SKM-1 (cell line): ENCODE measurements around the gene SLC43A1.
A peak's percentile ranks its signal among the peaks of the same experiment; 100 is the strongest.
"Not testable (repeated sequence)": the region's sequence is repeated elsewhere in the genome, so short reads cannot be mapped to it uniquely, and the experiment has no call there.

Experiments used
- DNase-seq: peaks from one replicate; lab custom pipeline; 2025; ENCODE audit not compliant: unreplicated experiment; lab: John Stamatoyannopoulos, UW

The SLC43A1 gene

GRCh38 chr11:57515332-57516060 lies at the start of gene SLC43A1:
TSS of gene SLC43A1 (minus strand) at chr11:57515702. CDS start at chr11:57514111, 1,591 bp downstream.
- no peak for DNase-seq

- DNase-seq, result no peak
Observed at GRCh38 chr11:57562596-57562995, 47.1 kb upstream of the SLC43A1 start.

DNA sequence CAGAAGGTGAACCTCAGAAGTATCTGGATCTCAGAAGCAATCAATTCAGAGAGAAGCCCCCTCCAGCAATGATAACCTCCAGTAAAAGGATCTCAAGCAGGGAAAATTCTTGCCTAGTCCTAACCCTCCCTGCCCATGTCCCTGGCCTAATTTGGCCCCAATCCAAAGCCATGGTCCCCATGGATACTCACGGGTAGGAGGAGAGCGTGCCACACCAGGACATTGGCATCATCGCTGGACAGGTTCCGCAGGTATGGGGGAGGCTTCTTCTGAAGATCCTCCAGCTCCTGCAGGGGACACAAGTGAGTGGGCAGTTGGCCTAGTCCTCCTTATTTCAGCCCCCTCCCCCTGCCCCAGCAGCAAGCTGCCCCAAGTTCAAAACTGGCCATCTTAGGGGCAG lies 44.6 kb upstream of the SLC43A1 start:
- no peak for DNase-seq

DNA sequence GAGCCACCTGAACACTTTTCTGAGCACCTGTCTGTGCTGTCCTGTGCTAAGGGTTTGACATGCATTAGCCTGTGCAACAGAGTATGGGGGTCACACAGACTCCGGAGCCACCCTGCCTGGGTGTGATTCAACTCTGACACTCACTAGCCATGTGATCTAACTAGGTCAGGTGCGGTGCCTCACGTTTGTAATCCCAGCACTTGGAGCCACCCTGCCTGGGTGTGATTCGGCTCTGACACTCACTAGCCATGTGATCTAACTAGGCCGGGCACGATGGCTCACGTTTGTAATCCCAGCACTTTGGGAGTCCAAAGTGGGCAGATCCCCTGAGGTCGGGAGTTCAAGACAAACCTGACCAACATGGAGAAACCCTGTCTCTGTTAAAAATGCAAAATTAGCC lies 40.5 kb upstream of the SLC43A1 start:
- no peak for DNase-seq

DNA sequence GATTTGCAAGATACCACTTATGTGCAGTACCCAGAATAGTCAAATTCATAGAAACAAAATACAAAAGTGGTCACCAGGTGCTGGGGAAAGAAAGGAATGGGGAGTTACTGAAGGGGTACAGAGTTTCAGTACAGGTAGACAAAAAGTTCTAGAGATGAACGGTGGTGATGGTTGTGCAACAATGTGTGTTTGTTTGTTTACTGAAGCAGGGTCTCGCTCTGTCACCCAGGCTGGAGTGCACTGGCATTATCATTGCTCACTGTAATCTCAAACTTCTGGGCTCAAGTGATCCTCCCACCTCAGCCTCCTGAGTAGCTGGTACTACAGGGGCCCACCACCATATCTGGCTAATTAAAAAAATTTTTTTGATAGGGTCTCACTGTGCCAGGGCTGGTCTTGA lies 39.9 kb upstream of the SLC43A1 start:
- DNase-seq, result no peak

- no peak for DNase-seq
Observed at GRCh38 chr11:57552479-57552878, 37.0 kb upstream of the SLC43A1 start.

DNA sequence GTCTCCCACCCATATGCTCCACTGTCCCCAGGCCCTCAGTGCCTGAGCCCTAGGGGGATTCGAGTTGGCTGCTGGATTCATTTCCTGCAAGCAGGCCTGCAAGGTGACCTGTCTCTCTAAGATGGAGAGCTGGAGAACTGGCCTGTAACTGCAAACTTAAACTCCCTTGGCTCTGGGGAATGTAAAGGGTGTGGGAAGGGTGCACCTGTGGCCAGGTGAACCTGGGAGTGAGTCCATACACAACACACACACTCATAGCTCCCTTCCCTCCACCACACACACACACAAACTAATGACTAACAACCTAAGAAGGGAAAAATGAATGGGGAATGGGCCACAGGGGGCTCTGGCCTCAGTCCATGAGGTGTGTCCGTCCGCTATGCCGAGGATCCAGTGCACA lies 36.4 kb upstream of the SLC43A1 start:
- DNase-seq, result no peak

DNA sequence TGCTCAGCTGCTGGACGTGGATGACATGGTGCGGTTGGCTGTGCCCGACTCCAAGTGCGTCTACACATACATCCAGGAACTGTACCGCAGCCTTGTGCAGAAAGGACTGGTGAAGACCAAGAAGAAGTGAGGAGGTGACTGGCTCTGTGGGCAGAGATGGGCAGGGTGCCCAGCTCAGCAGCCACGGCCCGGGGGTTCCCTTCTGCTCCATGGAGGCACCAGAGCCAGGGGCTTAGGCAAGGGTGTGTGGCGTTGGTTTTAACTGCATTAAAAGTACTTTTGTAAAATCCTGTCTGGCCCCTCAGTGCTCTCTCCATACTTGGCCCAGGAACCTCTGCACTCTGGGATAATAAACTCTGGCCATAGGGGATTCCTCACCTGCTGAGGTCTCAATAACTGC lies 34.5 kb upstream of the SLC43A1 start:
- no peak for DNase-seq

DNA sequence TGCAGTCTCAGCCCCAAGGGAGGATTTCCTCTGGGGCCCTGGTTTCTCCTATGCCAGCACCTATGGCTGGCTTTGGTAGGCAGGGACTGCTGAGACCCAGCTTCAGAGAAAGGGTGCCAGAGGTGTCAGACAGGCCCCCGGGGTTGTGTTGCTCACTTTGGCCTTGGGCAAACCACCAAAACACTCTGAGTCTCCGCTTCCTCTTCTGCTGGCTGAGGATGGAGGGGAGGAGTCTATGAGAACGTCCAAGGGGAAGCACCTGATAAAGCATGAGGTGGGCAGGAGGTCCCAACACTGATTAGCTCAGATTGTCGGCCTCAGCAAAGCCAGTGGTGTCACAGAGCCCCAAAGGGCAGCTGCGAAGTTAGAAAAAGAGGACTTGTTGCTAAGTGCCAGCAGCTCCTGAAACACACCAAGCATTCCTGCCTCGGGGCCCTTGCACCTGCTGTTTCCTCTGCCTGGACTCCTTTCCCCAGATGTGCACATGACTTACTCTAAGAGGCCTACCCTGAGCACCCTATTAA lies 32.4 kb upstream of the SLC43A1 start:
- DNase-seq, result no peak

- DNase-seq, result no peak
Observed at GRCh38 chr11:57546869-57547475, 31.5 kb upstream of the SLC43A1 start.

DNA sequence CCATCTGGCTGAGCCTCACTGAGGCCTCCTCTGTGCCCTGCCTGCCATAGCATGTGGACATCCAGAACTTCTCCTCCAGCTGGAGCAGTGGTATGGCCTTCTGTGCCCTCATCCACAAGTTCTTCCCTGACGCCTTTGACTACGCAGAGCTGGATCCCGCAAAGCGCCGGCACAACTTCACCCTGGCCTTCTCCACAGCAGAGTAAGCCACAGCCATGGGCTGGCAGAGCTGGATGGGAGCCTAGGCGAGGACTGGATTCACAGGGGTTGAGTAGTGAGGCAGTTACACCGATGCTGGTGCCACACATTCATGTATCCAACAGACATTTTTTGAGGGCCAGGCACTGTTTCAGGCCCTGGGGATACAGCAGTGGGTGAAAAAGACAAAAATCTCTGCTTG lies 30.9 kb upstream of the SLC43A1 start:
- DNase-seq, result no peak

GRCh38 chr11:57545883-57546282 lies 30.4 kb upstream of the SLC43A1 start:
- DNase-seq, result no peak

GRCh38 chr11:57544566-57544965 lies 29.1 kb upstream of the SLC43A1 start:
- DNase-seq, result no peak

- no peak for DNase-seq
Observed at GRCh38 chr11:57543593-57543992, 28.1 kb upstream of the SLC43A1 start.

DNA sequence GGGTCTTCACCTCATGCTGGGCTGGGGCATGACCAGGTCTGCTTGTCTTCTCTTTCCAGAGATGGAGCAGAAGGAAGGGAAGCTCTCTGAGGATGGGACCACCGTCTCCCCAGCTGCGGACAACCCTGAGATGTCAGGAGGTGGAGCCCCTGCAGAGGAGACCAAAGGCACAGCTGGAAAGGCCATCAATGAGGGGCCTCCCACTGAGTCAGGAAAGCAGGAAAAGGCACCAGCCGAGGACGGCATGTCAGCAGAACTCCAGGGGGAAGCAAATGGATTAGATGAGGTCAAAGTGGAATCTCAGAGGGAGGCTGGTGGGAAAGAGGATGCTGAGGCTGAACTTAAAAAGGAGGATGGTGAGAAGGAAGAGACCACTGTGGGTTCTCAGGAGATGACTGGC lies 27.1 kb upstream of the SLC43A1 start:
- DNase-seq, result no peak

DNA sequence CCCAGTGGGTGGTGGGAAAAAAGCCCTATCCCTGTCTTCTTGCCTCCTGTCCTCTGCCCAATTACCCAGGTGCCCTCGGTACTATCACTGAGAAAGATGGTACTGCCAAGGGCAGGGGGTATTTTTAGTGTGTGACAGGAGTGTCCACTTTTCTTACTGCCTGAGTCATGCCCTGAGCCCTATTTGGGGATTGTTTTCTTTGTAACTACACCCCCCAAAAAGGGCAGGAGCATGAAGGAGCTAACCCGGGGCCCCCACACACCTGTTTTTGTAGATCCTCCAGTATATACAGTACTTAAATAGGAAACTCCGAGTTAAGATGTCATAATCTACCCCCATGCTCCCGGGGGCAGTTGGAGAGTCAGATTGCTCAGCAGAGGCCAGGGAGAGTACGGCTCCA lies 25.7 kb upstream of the SLC43A1 start:
- no peak for DNase-seq

GRCh38 chr11:57539342-57539741 lies 23.8 kb upstream of the SLC43A1 start:
- no peak for DNase-seq

GRCh38 chr11:57536947-57537619 lies 21.6 kb upstream of the SLC43A1 start, which contains the start of gene SMTNL1:
TSS of gene SMTNL1 (plus strand) at chr11:57537595. CDS start at chr11:57542643, 5,048 bp downstream.
- no peak for DNase-seq

GRCh38 chr11:57534449-57534848 lies 18.9 kb upstream of the SLC43A1 start:
- not testable (repeated sequence) for DNase-seq

- peak; percentile 99 for DNase-seq
Observed at GRCh38 chr11:57530596-57531507, 15.3 kb upstream of the SLC43A1 start, which contains the start of gene TIMM10. TSS of gene TIMM10 (minus strand) at chr11:57530754. CDS start at chr11:57530189, 565 bp downstream.

- no peak for DNase-seq
Observed at GRCh38 chr11:57530215-57530595, 14.7 kb upstream of the SLC43A1 start.
